GM23248 (cell line): ENCODE results near the gene DGKI.

Source experiments
- EZH2 ChIP-seq: fragments of 200-600 bp; sonication (generic); IDR thresholded peaks from 2 replicates; pipeline ENCODE4 v1.6.1; 2018; ENCODE audit warnings: antibody characterized with exemption, mild to moderate bottlenecking; ENCODE audit not compliant: insufficient read depth, poor library complexity, severe bottlenecking
- EZH2phosphoT487 ChIP-seq: fragments of 200-600 bp; sonication (generic); IDR thresholded peaks from 2 replicates; pipeline ENCODE4 v1.6.1; 2018; ENCODE audit warnings: antibody characterized with exemption, moderate library complexity, mild to moderate bottlenecking, low read depth; ENCODE audit not compliant: insufficient read depth

GRCh38 chr7:137835486-137836112 is 11.2 kb downstream of the DGKI start:
- TF ChIP-seq EZH2phosphoT487 (no peak), EZH2 (no peak)
